WTC11 (cell line): ENCODE measurements around the gene LAIR2. TPM values are rescaled to one million over a fixed set of nuclear protein-coding genes. Genes with fewer than 3 reads are reported as not detected.

Experiments used
- ATAC-seq: fragments of 200-7000 bp; cut with Tn5 transposase; 2 replicates; pipeline ENCODE4 v1.10.0; 2021; ENCODE audit warnings: mild to moderate bottlenecking, moderate library complexity
- CTCF ChIA-PET: fragments of 300-600 bp; sonication (Branson Sonifier 250); formaldehyde crosslinking; loops from one replicate; lab custom pipeline; 2021; ENCODE audit warnings: antibody characterized with exemption; lab: Charles Lee
- POLR2A ChIA-PET: fragments of 350-600 bp; sonication (Branson Sonifier 250); formaldehyde crosslinking; loops from one replicate; lab custom pipeline; 2021; ENCODE audit warnings: antibody characterized with exemption; lab: Charles Lee
- DNase-seq: peaks from one replicate; pipeline ENCODE4 v3.0.0; 2021; ENCODE audit warnings: low spot score
- H3K27ac Mint-ChIP-seq: 2 replicates; pipeline ENCODE4 v1.8.0; 2021; ENCODE audit warnings: mixed read lengths
- H3K27me3 Mint-ChIP-seq: 2 replicates; pipeline ENCODE4 v1.8.0; 2021; ENCODE audit warnings: low read depth, mild to moderate bottlenecking, moderate library complexity, mixed read lengths
- H3K36me3 Mint-ChIP-seq: 2 replicates; pipeline ENCODE4 v1.8.0; 2021; ENCODE audit warnings: mixed read lengths
- H3K4me1 Mint-ChIP-seq: 2 replicates; pipeline ENCODE4 v1.8.0; 2022; ENCODE audit warnings: mixed read lengths
- H3K4me3 Mint-ChIP-seq: 2 replicates; pipeline ENCODE4 v1.8.0; 2021; ENCODE audit warnings: mild to moderate bottlenecking, moderate library complexity, mixed read lengths
- H3K9me3 Mint-ChIP-seq: 2 replicates; pipeline ENCODE4 v1.8.0; 2021; ENCODE audit warnings: mixed read lengths
- AFF4 ChIP-seq: sonication (generic); formaldehyde crosslinking; IDR thresholded peaks from 2 replicates; pipeline ENCODE4 v1.8.1; 2023; ENCODE audit warnings: mild to moderate bottlenecking, missing genetic modification reagents, borderline replicate concordance
- ARID4B ChIP-seq: sonication (generic); formaldehyde crosslinking; IDR thresholded peaks from 2 replicates; pipeline ENCODE4 v1.8.0; 2023; ENCODE audit warnings: missing genetic modification reagents, mild to moderate bottlenecking, borderline replicate concordance
- CREB1 ChIP-seq: sonication (generic); formaldehyde crosslinking; IDR thresholded peaks from 2 replicates; pipeline ENCODE4 v1.8.0; 2023; ENCODE audit warnings: mild to moderate bottlenecking, missing genetic modification reagents
- ELF4 ChIP-seq: sonication (generic); formaldehyde crosslinking; IDR thresholded peaks from 2 replicates; pipeline ENCODE4 v1.8.1; 2022; ENCODE audit warnings: low read depth, mild to moderate bottlenecking, moderate library complexity, missing genetic modification reagents
- ESRRA ChIP-seq: sonication (generic); formaldehyde crosslinking; IDR thresholded peaks from 2 replicates; pipeline ENCODE4 v1.8.1; 2022; ENCODE audit warnings: mild to moderate bottlenecking, missing genetic modification reagents, borderline replicate concordance
- ETV6 ChIP-seq: sonication (generic); formaldehyde crosslinking; IDR thresholded peaks from 2 replicates; pipeline ENCODE4 v1.8.1; 2022; ENCODE audit warnings: mild to moderate bottlenecking, missing genetic modification reagents
- FOXJ3 ChIP-seq: sonication (generic); formaldehyde crosslinking; IDR thresholded peaks from 2 replicates; pipeline ENCODE4 v1.9.0; 2021; ENCODE audit warnings: missing genetic modification reagents, mild to moderate bottlenecking, borderline replicate concordance
- SOX15 ChIP-seq: fragments of 250-450 bp; sonication (Bioruptor Pico); IDR thresholded peaks from 2 replicates; pipeline ENCODE4 v1.9.0; 2021; ENCODE audit warnings: mild to moderate bottlenecking
- TEAD4 ChIP-seq: sonication (generic); formaldehyde crosslinking; IDR thresholded peaks from 2 replicates; pipeline ENCODE4 v1.8.0; 2022; ENCODE audit warnings: mild to moderate bottlenecking, missing genetic modification reagents
- USF1 ChIP-seq: sonication (generic); formaldehyde crosslinking; IDR thresholded peaks from 2 replicates; pipeline ENCODE4 v1.8.0; 2022; ENCODE audit warnings: mild to moderate bottlenecking, missing genetic modification reagents
- ZNF263 ChIP-seq: sonication (generic); formaldehyde crosslinking; IDR thresholded peaks from 2 replicates; pipeline ENCODE4 v1.8.1; 2022; ENCODE audit warnings: low read depth, mild to moderate bottlenecking, moderate library complexity, missing genetic modification reagents
- ZNF281 ChIP-seq: sonication (generic); formaldehyde crosslinking; IDR thresholded peaks from 2 replicates; pipeline ENCODE4 v1.8.0; 2023; ENCODE audit warnings: mild to moderate bottlenecking, missing genetic modification reagents
- ZNF317 ChIP-seq: sonication (generic); formaldehyde crosslinking; IDR thresholded peaks from 2 replicates; pipeline ENCODE4 v1.8.1; 2023; ENCODE audit warnings: low read depth, mild to moderate bottlenecking, moderate library complexity, missing genetic modification reagents, borderline replicate concordance
- ZNF671 ChIP-seq: fragments of 250-450 bp; sonication (Bioruptor Pico); IDR thresholded peaks from 2 replicates; pipeline ENCODE4 v1.8.0; 2021; ENCODE audit warnings: mild to moderate bottlenecking
- total RNA-seq: library from RNA; stranded (reverse); gene quantifications from 3 replicates; pipeline ENCODE4 v1.2.3, GENCODE V29; 2021
- TF ChIP-seq, protein P1 (sequence below): sonication (generic); formaldehyde crosslinking; IDR thresholded peaks from 2 replicates; pipeline ENCODE4 v1.8.1; 2022; ENCODE audit warnings: mild to moderate bottlenecking, moderate library complexity, missing genetic modification reagents
- TF ChIP-seq, protein P2 (sequence below): sonication (generic); formaldehyde crosslinking; IDR thresholded peaks from 2 replicates; pipeline ENCODE4 v1.8.1; 2023; ENCODE audit warnings: mild to moderate bottlenecking, missing genetic modification reagents
- TF ChIP-seq, protein P3 (sequence below): fragments of 200-600 bp; IDR thresholded peaks from 2 replicates; pipeline ENCODE4 v1.8.0; 2022; ENCODE audit warnings: antibody characterized with exemption

Gene LAIR2
- total RNA-seq, 1 experiment from 2014 or later = not detected

- no peak for TF ChIP-seq ARID4B (CRISPR knock-in tag)
- TF ChIP-seq, protein P1, sequence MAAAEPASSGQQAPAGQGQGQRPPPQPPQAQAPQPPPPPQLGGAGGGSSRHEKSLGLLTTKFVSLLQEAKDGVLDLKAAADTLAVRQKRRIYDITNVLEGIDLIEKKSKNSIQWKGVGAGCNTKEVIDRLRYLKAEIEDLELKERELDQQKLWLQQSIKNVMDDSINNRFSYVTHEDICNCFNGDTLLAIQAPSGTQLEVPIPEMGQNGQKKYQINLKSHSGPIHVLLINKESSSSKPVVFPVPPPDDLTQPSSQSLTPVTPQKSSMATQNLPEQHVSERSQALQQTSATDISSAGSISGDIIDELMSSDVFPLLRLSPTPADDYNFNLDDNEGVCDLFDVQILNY (CRISPR knock-in tag) = no peak
- TF ChIP-seq TEAD4 = no peak
- TF ChIP-seq ESRRA = no peak
- TF ChIP-seq ZNF317 (CRISPR knock-in tag) = no peak
- no peak for TF ChIP-seq ELF4
- TF ChIP-seq CREB1 (CRISPR knock-in tag) = no peak
- no peak for TF ChIP-seq AFF4 (CRISPR knock-in tag)
- no peak for TF ChIP-seq ETV6 (CRISPR knock-in tag)
Observed at GRCh38 chr19:54477650-54478049, 25.0 kb upstream of the LAIR2 start (continued).

DNA sequence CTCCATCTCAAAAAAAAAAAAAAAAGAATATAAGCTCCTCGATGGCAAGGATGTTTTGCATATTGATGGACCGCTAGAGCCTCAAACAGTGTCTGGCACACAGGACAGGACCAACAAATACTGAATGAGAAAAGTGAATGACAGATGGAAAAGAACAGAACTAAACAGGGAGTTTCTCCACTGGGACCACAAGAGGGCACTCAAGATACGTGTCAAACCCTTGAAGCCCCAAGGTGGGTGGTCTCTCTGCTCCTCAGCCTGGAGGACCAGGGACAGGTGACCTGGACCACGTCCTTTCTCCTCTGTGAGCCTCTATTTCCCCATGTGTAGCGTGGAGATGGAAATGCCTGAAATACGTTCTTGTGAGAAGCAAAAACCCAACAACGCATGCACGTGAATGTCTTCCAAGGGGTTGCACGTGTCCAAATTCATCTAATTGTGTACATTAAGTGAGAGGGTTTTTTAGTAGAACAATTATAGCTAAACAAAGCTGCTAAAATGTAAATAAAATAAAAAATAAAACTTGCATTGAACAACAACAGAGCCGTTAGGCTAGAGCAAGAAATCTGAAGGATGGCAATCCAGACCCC lies 23.9 kb upstream of the LAIR2 start:
- no peak overlapping the region for H3K4me3 Mint-ChIP-seq
- no peaks in the 10 kb centered on the region for H3K9me3 Mint-ChIP-seq
- ATAC-seq = peak; percentile 70
- peak; percentile 76 for DNase-seq
- CTCF ChIA-PET = interaction anchor here (0.6 to 1.5 kb wide), 6 partner anchors 63 to 890 kb away, joined by 3 to 7 read pairs (median 4); partner anchors contain the start of gene TTYH1
- peaks cover 12% of the 10 kb centered on the region for H3K4me1 Mint-ChIP-seq
- no peaks in the 10 kb centered on the region for H3K36me3 Mint-ChIP-seq
- no peak overlapping the region for H3K27ac Mint-ChIP-seq
- POLR2A ChIA-PET = interaction anchor here (0.7 kb wide), 1 partner anchor 1117 kb away, joined by 3 read pairs; no protein-coding TSS in a partner anchor
- TF ChIP-seq ZNF263 (CRISPR knock-in tag) (no peak), FOXJ3 (CRISPR knock-in tag) (no peak), USF1 (CRISPR knock-in tag) (peak; percentile 31; the same call in 1 of the 2 replicates), ZNF671 (no peak), SOX15 (CRISPR knock-in tag) (no peak), ZNF281 (CRISPR knock-in tag) (no peak), ELF4 (no peak)
- TF ChIP-seq, protein P2, sequence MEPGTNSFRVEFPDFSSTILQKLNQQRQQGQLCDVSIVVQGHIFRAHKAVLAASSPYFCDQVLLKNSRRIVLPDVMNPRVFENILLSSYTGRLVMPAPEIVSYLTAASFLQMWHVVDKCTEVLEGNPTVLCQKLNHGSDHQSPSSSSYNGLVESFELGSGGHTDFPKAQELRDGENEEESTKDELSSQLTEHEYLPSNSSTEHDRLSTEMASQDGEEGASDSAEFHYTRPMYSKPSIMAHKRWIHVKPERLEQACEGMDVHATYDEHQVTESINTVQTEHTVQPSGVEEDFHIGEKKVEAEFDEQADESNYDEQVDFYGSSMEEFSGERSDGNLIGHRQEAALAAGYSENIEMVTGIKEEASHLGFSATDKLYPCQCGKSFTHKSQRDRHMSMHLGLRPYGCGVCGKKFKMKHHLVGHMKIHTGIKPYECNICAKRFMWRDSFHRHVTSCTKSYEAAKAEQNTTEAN (CRISPR knock-in tag) = no peak
- TF ChIP-seq, protein P3, sequence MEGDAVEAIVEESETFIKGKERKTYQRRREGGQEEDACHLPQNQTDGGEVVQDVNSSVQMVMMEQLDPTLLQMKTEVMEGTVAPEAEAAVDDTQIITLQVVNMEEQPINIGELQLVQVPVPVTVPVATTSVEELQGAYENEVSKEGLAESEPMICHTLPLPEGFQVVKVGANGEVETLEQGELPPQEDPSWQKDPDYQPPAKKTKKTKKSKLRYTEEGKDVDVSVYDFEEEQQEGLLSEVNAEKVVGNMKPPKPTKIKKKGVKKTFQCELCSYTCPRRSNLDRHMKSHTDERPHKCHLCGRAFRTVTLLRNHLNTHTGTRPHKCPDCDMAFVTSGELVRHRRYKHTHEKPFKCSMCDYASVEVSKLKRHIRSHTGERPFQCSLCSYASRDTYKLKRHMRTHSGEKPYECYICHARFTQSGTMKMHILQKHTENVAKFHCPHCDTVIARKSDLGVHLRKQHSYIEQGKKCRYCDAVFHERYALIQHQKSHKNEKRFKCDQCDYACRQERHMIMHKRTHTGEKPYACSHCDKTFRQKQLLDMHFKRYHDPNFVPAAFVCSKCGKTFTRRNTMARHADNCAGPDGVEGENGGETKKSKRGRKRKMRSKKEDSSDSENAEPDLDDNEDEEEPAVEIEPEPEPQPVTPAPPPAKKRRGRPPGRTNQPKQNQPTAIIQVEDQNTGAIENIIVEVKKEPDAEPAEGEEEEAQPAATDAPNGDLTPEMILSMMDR = peak; percentile 55; the same call in 1 of the 2 replicates
- peaks cover 21% of the 10 kb centered on the region for H3K27me3 Mint-ChIP-seq
